ENCODE data around the gene PRDM15.

- no peak for TF ChIP-seq CTCF (IDR thresholded peaks at IDR 0.05; ENCODE audit: low read length)
- TF ChIP-seq EZH2 (optimal IDR thresholded peaks at IDR 0.05; ENCODE audit: low read depth, low read length) = no peak
These were observed 18.0 kb upstream of the PRDM15 start for GRCh38 chr21:41897047-41897669.
